HepG2 (cell line): Measurements from ENCODE around the gene ZSCAN32. TPM values are rescaled to one million over a fixed set of nuclear protein-coding genes. Genes with fewer than 3 reads are reported as not detected.

Experiments used
- AHDC1 ChIP-seq: sonication (generic); formaldehyde crosslinking; IDR thresholded peaks from 2 replicates; pipeline ENCODE4 v1.5.1; 2020; ENCODE audit warnings: mild to moderate bottlenecking, missing genetic modification reagents, borderline replicate concordance
- CSRNP2 ChIP-seq: sonication (generic); formaldehyde crosslinking; conservative IDR thresholded peaks from 2 replicates; pipeline ENCODE4 v1.8.0; 2022; ENCODE audit warnings: low read depth, missing genetic modification reagents
- HNF1A ChIP-seq, 2 experiments: sonication (generic) in 1 of 2; formaldehyde crosslinking in 1 of 2; IDR thresholded peaks; 2 replicates each; pipeline versions ENCODE4 v1.4.0 to v1.6.1; 2016 to 2020; ENCODE audit warnings: borderline replicate concordance in 1 of 2, low read depth in 1 of 2, mild to moderate bottlenecking in 1 of 2, missing genetic modification reagents in 1 of 2
- PHB2 ChIP-seq: fragments of 450-650 bp; IDR thresholded peaks from 2 replicates; pipeline ENCODE4 v1.6.1; 2018; ENCODE audit not compliant: partially characterized antibody
- RXRB ChIP-seq: IDR thresholded peaks from 2 replicates; pipeline ENCODE4 v1.6.1; 2016; ENCODE audit warnings: borderline replicate concordance, missing genetic modification reagents, missing compliant biosample characterization
- SKI ChIP-seq: fragments of 450-650 bp; IDR thresholded peaks from one replicate; pipeline ENCODE4 v1.6.1; 2018; ENCODE audit warnings: mild to moderate bottlenecking; ENCODE audit not compliant: partially characterized antibody
- SP140L ChIP-seq: sonication (generic); formaldehyde crosslinking; IDR thresholded peaks from 2 replicates; pipeline ENCODE4 v1.4.0; 2020; ENCODE audit warnings: missing genetic modification reagents, borderline replicate concordance
- SRSF1 ChIP-seq: fragments of 200-400 bp; formaldehyde crosslinking; optimal IDR thresholded peaks from 2 replicates; pipeline ENCODE3; 2017; ENCODE audit warnings: mild to moderate bottlenecking, low read depth, low read length, moderate library complexity
- ZMYM4 ChIP-seq: sonication (generic); formaldehyde crosslinking; IDR thresholded peaks from 2 replicates; pipeline ENCODE4 v1.8.1; 2023; ENCODE audit warnings: mild to moderate bottlenecking, missing genetic modification reagents
- ZNF510 ChIP-seq: sonication (generic); formaldehyde crosslinking; IDR thresholded peaks from 2 replicates; pipeline ENCODE4 v1.4.0; 2020; ENCODE audit warnings: low read depth, mild to moderate bottlenecking, missing genetic modification reagents
- ZNF614 ChIP-seq: IDR thresholded peaks from 2 replicates; pipeline ENCODE4 v1.6.1; 2018; ENCODE audit warnings: missing biosample characterization, missing genetic modification reagents, inconsistent platforms, borderline replicate concordance
- ZNF775 ChIP-seq: sonication (generic); formaldehyde crosslinking; IDR thresholded peaks from 2 replicates; pipeline ENCODE4 v1.4.0; 2020; ENCODE audit warnings: missing genetic modification reagents, mild to moderate bottlenecking, moderate library complexity, borderline replicate concordance
- ZNF792 ChIP-seq: IDR thresholded peaks from 2 replicates; pipeline ENCODE4 v1.6.1; 2016
- ZUFSP ChIP-seq: sonication (generic); formaldehyde crosslinking; IDR thresholded peaks from 2 replicates; pipeline ENCODE4 v1.9.0; 2021; ENCODE audit warnings: missing genetic modification reagents, mild to moderate bottlenecking, borderline replicate concordance
- polyA plus RNA-seq, 8 experiments: library from polyadenylated mRNA; depleted of rRNA in 3 of 8; stranded (reverse) in 7 of 8; unstranded in 1 of 8; fragments of >200 nt; fragmentation: Illumina TruSeq in 4 of 8; extraction: Trizol in 4 of 8; gene quantifications; 2 replicates each; pipeline versions ENCODE4 v1.2.1 to v1.2.3, GENCODE V29; 2011 to 2016; ENCODE audit warnings: low read depth in 4 of 8, missing spikeins in 1 of 8, mixed read lengths in 1 of 8; ENCODE audit not compliant: insufficient read depth in 1 of 8
- total RNA-seq, 5 experiments: library from RNA; depleted of rRNA; stranded (reverse); fragments of >200 nt; fragmentation: Illumina TruSeq; extraction: Trizol; gene quantifications; 2 replicates each; pipeline ENCODE4 v1.2.3, GENCODE V29; 2016; ENCODE audit warnings: low read depth in 1 of 5

ZSCAN32 gene
- total and polyA plus RNA-seq, 2 of the 13 experiments (the other 11 are each of a cell fraction or from before 2014, with no cell fraction given) = 10.7 to 12.8 TPM

GRCh38 chr16:3400779-3401688 lies at the start of gene ZSCAN32, which contains the start of gene ZNF174 (continued):
- no peak for TF ChIP-seq HNF1A (IDR thresholded peaks at IDR 0.05; ENCODE audit: low read depth)
- peak; percentile 33; the same call in 1 of the 2 replicates for TF ChIP-seq HNF1A (CRISPR knock-in tag; IDR thresholded peaks at IDR 0.05; ENCODE audit: borderline replicate concordance)
- TF ChIP-seq ZNF510 = no peak; the same call in 1 of the 2 replicates
- no peak for TF ChIP-seq SP140L (CRISPR knock-in tag)
- 0 out of 2 replicates have a peak, but pooled peaks have one; percentile 67 for TF ChIP-seq RXRB (CRISPR knock-in tag)
- TF ChIP-seq AHDC1 (CRISPR knock-in tag) = peak; percentile 43; the same call in 1 of the 2 replicates
- peak; percentile 77 for TF ChIP-seq ZMYM4
- TF ChIP-seq SRSF1 = peak; percentile 95
- no peak for TF ChIP-seq ZUFSP (CRISPR knock-in tag)
- no peak for TF ChIP-seq CSRNP2 (CRISPR knock-in tag)
- no peak for TF ChIP-seq ZNF775 (CRISPR knock-in tag)
- TF ChIP-seq ZNF792 (CRISPR knock-in tag) = peak; percentile 82
- TF ChIP-seq SKI = peak; percentile 75
- no peak for TF ChIP-seq PHB2
- peak; percentile 58 for TF ChIP-seq ZNF614 (CRISPR knock-in tag)
